ENCODE data around the gene SFXN5. TPM values are rescaled to one million over a fixed set of nuclear protein-coding genes. Genes with fewer than 3 reads are reported as not detected.

SFXN5 gene
- total RNA-seq, 1 experiment from 2014 or later, result 23.9 TPM

DNA sequence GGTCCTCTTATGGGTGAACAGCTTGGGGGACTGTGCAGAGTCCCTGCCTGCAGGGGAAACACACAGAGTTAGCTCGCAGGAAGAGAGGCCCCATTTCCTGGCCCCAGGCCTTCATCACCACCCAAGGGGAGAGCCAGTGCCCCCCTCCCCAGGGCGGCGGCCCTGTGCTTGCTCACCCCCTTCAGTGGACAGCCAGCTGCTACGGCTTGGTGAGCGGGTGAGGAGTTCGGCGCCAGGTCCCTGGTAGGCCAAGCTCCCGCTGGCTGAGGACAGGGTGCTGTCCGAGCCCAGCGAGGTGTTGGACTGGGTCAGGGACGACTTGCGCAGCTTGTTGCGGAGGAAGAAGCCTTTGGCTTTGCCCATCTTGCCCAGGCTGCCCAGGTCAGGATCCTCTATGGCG, 17.2 kb upstream of the SFXN5 start:
- no peaks in the 10 kb centered on the region for H3K27me3 ChIP-seq (ENCODE audit: control insufficient read depth, insufficient read depth, low read length)
- H3K36me3 ChIP-seq (replicated peaks; ENCODE audit: control insufficient read depth, insufficient read depth, low read length), result peaks cover 10% of the 10 kb centered on the region
- DNase-seq, result no peak
- no peak overlapping the region for H3K4me3 ChIP-seq (ENCODE audit: insufficient read depth, low read depth, low read length)

GRCh38 chr2:73088211-73088610, 16.7 kb upstream of the SFXN5 start:
- Histone ChIP-seq H3K36me3 (replicated peaks; ENCODE audit: control insufficient read depth, insufficient read depth, low read length) (peaks cover 10% of the 10 kb centered on the region), H3K27me3 (ENCODE audit: control insufficient read depth, insufficient read depth, low read length) (no peaks in the 10 kb centered on the region), H3K4me3 (ENCODE audit: insufficient read depth, low read depth, low read length) (no peak overlapping the region)
- DNase-seq, result no peak

DNA sequence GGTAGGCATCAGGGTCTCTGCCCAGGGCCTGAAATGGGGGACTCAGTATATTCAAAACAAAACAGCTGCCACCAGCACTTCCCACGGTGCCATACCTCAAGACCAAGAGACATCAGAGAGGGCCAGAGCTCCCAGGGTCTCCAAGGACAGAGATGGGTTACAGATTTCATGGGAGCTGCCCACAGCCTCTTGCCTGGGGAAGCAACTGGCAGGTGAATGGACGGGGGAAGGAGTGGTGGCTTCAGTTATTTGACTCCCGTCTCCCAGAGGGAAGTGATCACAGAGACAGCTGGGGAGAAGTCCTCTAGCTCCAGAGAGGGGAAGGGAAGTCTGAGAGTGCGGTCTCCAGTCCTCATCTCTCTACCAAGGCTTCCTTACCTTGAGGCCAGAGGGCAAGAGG, 15.8 kb upstream of the SFXN5 start:
- Histone ChIP-seq H3K4me3 (ENCODE audit: insufficient read depth, low read depth, low read length) (no peak overlapping the region), H3K27me3 (ENCODE audit: control insufficient read depth, insufficient read depth, low read length) (no peaks in the 10 kb centered on the region), H3K36me3 (replicated peaks; ENCODE audit: control insufficient read depth, insufficient read depth, low read length) (peaks cover 10% of the 10 kb centered on the region)
- no peak for DNase-seq

- H3K36me3 ChIP-seq (replicated peaks; ENCODE audit: control insufficient read depth, insufficient read depth, low read length), result peaks cover 10% of the 10 kb centered on the region
- peak; percentile 94 for DNase-seq
- H3K4me3 ChIP-seq (ENCODE audit: insufficient read depth, low read depth, low read length), result no peak overlapping the region
- H3K27me3 ChIP-seq (ENCODE audit: control insufficient read depth, insufficient read depth, low read length), result no peaks in the 10 kb centered on the region
Measured at GRCh38 chr2:73085691-73086090, 14.2 kb upstream of the SFXN5 start.

- Histone ChIP-seq H3K27me3 (ENCODE audit: control insufficient read depth, insufficient read depth, low read length) (no peaks in the 10 kb centered on the region), H3K4me3 (ENCODE audit: insufficient read depth, low read depth, low read length) (no peak overlapping the region), H3K36me3 (replicated peaks; ENCODE audit: control insufficient read depth, insufficient read depth, low read length) (peaks cover 11% of the 10 kb centered on the region)
- no peak for DNase-seq
Measured at GRCh38 chr2:73084971-73085370, 13.5 kb upstream of the SFXN5 start.

DNA sequence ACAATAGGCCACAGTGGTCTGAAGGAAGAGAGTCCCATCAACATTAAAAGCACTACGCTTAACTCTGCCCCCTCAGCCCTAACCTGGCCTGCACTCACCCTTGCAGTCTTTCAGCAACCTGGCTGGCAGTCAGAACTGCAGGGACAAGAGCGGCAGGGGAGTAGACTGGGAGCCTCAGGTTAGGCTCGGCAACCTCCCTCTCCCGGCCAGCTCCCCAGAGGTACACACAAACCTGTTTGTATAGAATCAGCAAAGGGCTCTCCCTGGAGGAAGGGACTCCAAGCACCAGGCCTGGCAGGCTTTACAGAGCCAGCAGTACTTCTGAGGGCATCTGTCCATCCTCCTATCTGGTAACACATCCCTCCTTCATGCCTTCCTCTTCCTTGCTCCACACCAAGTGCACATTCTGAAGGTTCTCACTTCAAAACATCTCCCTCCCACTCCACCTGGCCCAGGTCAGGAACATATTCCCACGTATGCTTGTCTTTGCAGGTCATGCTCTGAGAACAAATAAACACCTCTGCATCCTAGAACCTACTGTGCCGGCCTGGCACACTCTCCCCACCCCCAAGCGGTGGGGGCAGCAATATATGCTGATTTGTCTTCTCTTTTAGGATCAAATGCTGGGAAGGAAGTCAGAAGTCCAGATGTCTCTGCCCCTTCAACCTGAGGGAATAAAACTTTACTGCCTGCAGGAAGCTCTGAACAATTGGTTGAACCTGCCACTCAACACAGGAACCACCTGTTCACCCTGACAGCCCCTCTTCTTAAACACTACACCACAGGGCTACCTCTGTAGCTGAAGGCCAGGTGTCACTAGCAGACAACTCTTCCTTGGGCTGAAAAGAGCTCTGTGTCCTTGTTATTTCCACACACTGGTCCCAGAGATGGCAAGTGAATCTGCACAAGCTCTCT, 12.6 kb upstream of the SFXN5 start:
- H3K27me3 ChIP-seq (ENCODE audit: control insufficient read depth, insufficient read depth, low read length), result no peaks in the 10 kb centered on the region
- no peak overlapping the region for H3K4me3 ChIP-seq (ENCODE audit: insufficient read depth, low read depth, low read length)
- peaks cover 11% of the 10 kb centered on the region for H3K36me3 ChIP-seq (replicated peaks; ENCODE audit: control insufficient read depth, insufficient read depth, low read length)
- DNase-seq, result no peak

- peaks cover 7% of the 10 kb centered on the region for H3K36me3 ChIP-seq (replicated peaks; ENCODE audit: control insufficient read depth, insufficient read depth, low read length)
- DNase-seq, result no peak
- no peak overlapping the region for H3K4me3 ChIP-seq (ENCODE audit: insufficient read depth, low read depth, low read length)
Measured at GRCh38 chr2:73082523-73083410, 11.3 kb upstream of the SFXN5 start.

DNA sequence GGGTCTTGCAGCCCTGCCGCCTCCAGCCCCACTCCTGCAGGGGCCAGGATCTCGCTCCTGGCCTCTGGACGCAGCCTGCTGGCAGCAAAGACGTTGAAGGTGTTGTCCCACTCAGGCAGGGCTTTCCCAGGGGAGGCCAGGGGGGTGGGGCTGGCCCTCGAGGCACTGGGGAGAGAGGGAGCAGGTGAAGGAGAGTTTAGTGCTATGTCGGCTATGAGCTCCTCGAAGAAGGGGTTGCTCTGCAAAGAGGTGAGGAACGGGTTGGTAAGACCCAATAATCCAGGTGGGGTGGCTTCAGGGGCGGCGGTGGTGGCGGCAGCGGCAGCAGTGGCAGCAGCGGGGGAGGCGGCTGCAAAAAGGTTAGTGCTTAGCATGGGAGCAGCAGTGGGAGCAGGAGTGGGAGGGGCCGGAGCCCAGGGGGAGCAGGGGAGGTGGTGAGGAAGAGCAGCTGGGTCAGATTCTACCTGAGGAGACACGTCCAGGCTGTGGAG, 9.7 kb upstream of the SFXN5 start:
- peak; percentile 91 for DNase-seq
- H3K4me3 ChIP-seq (ENCODE audit: insufficient read depth, low read depth, low read length), result no peak overlapping the region
- H3K36me3 ChIP-seq (replicated peaks; ENCODE audit: control insufficient read depth, insufficient read depth, low read length), result 0 out of 2 replicates have a peak, but pooled peaks cover 1% of the 10 kb centered on the region
- no peaks in the 10 kb centered on the region for H3K27me3 ChIP-seq (ENCODE audit: control insufficient read depth, insufficient read depth, low read length)

More at GRCh38 chr2:73082523-73083410, 11.3 kb upstream of the SFXN5 start:
- no peaks in the 10 kb centered on the region for H3K27me3 ChIP-seq (ENCODE audit: control insufficient read depth, insufficient read depth, low read length)

GRCh38 chr2:73080321-73081131, 9.0 kb upstream of the SFXN5 start:
- peak; percentile 71 for DNase-seq
- no peaks in the 10 kb centered on the region for H3K27me3 ChIP-seq (ENCODE audit: control insufficient read depth, insufficient read depth, low read length)
- H3K36me3 ChIP-seq (replicated peaks; ENCODE audit: control insufficient read depth, insufficient read depth, low read length), result 0 out of 2 replicates have a peak, but pooled peaks cover 1% of the 10 kb centered on the region
- no peak overlapping the region for H3K4me3 ChIP-seq (ENCODE audit: insufficient read depth, low read depth, low read length)

DNA sequence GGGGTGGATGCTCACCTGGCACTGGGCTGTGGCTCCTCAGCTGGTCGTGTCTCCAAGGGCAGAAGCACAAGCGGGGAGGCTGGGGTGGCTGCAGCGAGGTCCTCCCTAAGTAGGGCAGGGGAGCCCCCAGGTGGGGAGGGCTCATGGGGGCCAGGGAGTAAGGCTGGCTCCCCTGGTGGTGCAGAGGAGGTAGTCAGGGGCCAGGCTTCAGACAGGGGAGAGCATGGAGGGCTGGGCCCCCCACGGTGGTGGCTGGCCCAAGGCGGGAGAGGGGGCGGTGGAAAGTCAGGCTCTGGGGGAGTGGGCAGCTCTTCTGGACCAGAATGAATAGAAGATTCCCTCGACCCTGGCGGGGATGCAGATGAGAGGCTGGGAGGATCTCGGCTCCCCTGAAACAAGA, 8.1 kb upstream of the SFXN5 start:
- no peak for DNase-seq
- Histone ChIP-seq H3K27me3 (ENCODE audit: control insufficient read depth, insufficient read depth, low read length) (no peaks in the 10 kb centered on the region), H3K4me3 (ENCODE audit: insufficient read depth, low read depth, low read length) (no peak overlapping the region), H3K36me3 (replicated peaks; ENCODE audit: control insufficient read depth, insufficient read depth, low read length) (peaks cover 1% of the 10 kb centered on the region; the same call in 1 of the 2 replicates)

DNA sequence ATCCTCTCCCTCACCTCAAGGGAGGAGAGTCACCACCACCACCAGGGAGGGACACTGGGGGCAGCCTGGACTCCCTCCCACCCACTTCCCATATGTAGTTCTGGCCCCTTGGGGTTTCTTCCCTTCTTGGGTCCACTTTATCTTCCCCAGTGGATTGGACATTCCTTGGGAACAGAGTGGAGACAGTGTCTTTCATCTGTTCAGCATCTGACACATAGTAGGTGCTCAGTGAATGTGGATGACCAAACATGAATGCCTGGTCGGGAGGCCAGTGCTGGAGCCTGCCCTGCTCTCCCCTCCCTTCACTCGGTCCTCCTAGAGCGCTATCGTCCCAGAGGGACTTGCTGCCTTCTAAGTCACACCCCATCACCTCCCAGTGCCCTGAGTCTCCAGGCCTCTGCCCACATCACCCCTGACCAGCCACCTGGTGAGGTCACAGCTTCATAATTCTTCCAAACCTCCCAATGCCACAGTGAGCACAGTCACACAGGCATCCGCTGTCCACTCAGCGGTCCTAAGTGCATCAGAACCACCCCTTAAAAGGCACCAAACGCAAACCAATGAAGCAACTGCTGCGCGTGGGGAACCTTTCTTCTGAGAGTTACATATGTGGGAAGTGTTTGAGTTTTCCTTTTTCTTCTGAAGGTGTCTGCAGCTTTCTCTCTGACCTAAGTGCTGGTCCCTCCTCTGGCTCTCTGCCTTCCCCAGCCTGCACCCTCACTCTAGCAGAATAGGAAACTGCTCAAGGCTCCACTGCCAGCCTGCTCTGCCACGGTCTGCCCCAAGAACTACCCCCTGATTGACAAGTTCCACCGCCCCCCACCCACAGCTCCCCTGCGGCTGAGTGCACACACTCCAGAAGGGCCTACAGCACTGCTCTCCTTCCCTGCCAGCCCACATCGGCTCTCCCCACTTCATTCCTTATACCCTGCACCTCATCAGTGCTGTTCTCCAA, 7.2 kb upstream of the SFXN5 start:
- no peak for DNase-seq
- H3K27me3 ChIP-seq (ENCODE audit: control insufficient read depth, insufficient read depth, low read length), result no peaks in the 10 kb centered on the region
- no peak overlapping the region for H3K4me3 ChIP-seq (ENCODE audit: insufficient read depth, low read depth, low read length)
- peaks cover 1% of the 10 kb centered on the region; the same call in 1 of the 2 replicates for H3K36me3 ChIP-seq (replicated peaks; ENCODE audit: control insufficient read depth, insufficient read depth, low read length)

DNA sequence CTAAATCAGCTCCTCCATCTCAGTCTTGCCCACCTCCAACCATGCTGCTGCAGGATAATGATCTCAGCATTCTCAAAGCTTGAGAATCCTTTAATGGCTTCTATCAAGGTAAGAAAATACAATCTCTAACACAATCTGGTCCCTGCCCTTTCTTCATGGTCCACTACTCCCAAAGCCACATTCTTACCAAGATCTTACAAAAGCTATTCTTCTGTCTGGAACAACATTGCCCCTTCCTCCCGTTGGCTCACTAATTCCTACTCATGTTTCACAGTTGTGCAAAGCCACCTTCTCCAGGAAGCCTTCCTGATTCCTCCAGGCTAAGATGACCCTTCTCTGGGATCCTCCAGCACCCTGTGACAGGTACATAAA, 5.9 kb upstream of the SFXN5 start:
- H3K4me3 ChIP-seq (ENCODE audit: insufficient read depth, low read depth, low read length), result no peak overlapping the region
- no peaks in the 10 kb centered on the region for H3K27me3 ChIP-seq (ENCODE audit: control insufficient read depth, insufficient read depth, low read length)
- DNase-seq, result no peak
- H3K36me3 ChIP-seq (replicated peaks; ENCODE audit: control insufficient read depth, insufficient read depth, low read length), result peaks cover 1% of the 10 kb centered on the region; the same call in 1 of the 2 replicates
